ENCODE results near the gene VAMP5. TPM values are rescaled to one million over a fixed set of nuclear protein-coding genes. Genes with fewer than 3 reads are reported as not detected.

VAMP5 gene
- total and polyA plus RNA-seq, 10 of the 15 experiments (the other 5 are each of a cell fraction or from before 2014, with no cell fraction given), result 3.8 to 52.7 (median 24.1) TPM

- TF ChIP-seq NR2C2 (IDR thresholded peaks at IDR 0.05; ENCODE audit: borderline replicate concordance, control insufficient read depth, insufficient read length, low read depth) (no peak), MEF2B (IDR thresholded peaks at IDR 0.05; ENCODE audit: partially characterized antibody, poor library complexity, severe bottlenecking) (no peak), NR2F1 (conservative IDR thresholded peaks at IDR 0.05) (peak; percentile 65), GATAD2B (conservative IDR thresholded peaks at IDR 0.05; ENCODE audit: low read depth) (peak; percentile 82; the same call in 1 of the 2 replicates), BCL3 (IDR thresholded peaks at IDR 0.05; ENCODE audit: borderline replicate concordance, insufficient read depth, low read depth, low read length, poor library complexity, severe bottlenecking) (no peak), NFYB (IDR thresholded peaks at IDR 0.05; ENCODE audit: insufficient read depth, low read depth, low read length) (no peak), ATF7 (IDR thresholded peaks at IDR 0.05; ENCODE audit: low read depth) (no peak), SUPT20H (IDR thresholded peaks at IDR 0.05; ENCODE audit: borderline replicate concordance, control insufficient read depth, low read depth, low read length) (no peak), MXI1 (IDR thresholded peaks at IDR 0.05; ENCODE audit: low read depth, low read length) (peak; percentile 94), NRF1 (conservative IDR thresholded peaks at IDR 0.05; ENCODE audit: low read depth, low read length) (no peak), CBFB (IDR thresholded peaks at IDR 0.05; ENCODE audit: low read depth) (no peak), BACH1 (IDR thresholded peaks at IDR 0.05; ENCODE audit: borderline replicate concordance) (peak; percentile 63), BHLHE40 (IDR thresholded peaks at IDR 0.05; ENCODE audit: borderline replicate concordance in 1 of 2, low read depth in 2 of 2, low read length in 1 of 2) (peak; percentile 46 to 65; a peak in 1 of 4 replicates), KLF5 (IDR thresholded peaks at IDR 0.05; ENCODE audit: partially characterized antibody) (peak; percentile 69), TCF3 (IDR thresholded peaks at IDR 0.05; ENCODE audit: borderline replicate concordance, insufficient read depth, low read depth, low read length) (0 out of 2 replicates have a peak, but pooled peaks have one; percentile 16), YY1 (IDR thresholded peaks at IDR 0.05; ENCODE audit: low read depth, low read length) (0 out of 2 replicates have a peak, but pooled peaks have one; percentile 62), JUNB (IDR thresholded peaks at IDR 0.05) (no peak), HDGF (IDR thresholded peaks at IDR 0.05) (no peak), SMAD5 (IDR thresholded peaks at IDR 0.05; ENCODE audit: low read depth) (no peak), ZNF592 (IDR thresholded peaks at IDR 0.05) (peak; percentile 70; the same call in 1 of the 2 replicates), TBL1XR1 (IDR thresholded peaks at IDR 0.05; ENCODE audit: low read depth, low read length) (no peak), HCFC1 (IDR thresholded peaks at IDR 0.05; ENCODE audit: low read length) (peak; percentile 91), CREB1 (IDR thresholded peaks at IDR 0.05; ENCODE audit: low read depth) (peak; percentile 92), SP1 (IDR thresholded peaks at IDR 0.05; ENCODE audit: low read depth, low read length) (peak; percentile 34), CHD1 (IDR thresholded peaks at IDR 0.05; ENCODE audit: low read depth, low read length) (no peak)
Observed at GRCh38 chr2:85602476-85603234, 18.4 kb downstream of the VAMP5 start, which contains the start of gene TMEM150A (continued).

Measured in GM12878 (cell line).